ENCODE results near the gene ADAMTS16. TPM values are rescaled to one million over a fixed set of nuclear protein-coding genes. Genes with fewer than 3 reads are reported as not detected.

Gene ADAMTS16
- total and polyA plus RNA-seq, 2 experiments from 2014 or later, result 0.11 TPM

DNA sequence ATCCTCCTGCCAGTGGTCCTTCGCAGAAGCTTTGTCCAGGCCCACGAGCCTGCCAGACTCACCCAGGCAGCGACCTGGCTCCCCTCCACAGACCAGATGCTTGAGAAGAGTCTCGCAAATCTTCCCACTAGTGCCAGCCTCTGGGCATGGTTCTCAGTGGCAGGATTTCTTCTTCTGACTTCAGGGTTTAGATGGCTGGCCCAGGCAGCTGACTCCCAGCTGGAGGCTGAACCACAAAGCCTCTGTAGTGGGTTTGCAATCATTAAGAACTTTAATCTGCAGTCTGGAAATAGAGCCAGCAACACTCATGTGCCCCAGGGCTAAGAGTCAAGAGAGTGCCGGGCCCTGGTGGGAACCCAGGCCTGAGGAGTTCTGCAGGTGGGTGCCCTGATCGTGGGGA, 191.7 kb downstream of the ADAMTS16 start:
- in situ Hi-C loops (cut with MboI), result no loop called here
- WGBS, 2 experiments (ENCODE audit: low coverage in 1 of 2, low lambda C conversion rate in 2 of 2, missing lambda C conversion rate in 2 of 2), result 67 to 68% methylated on average over 6 of the region's 6 CpGs
- Histone ChIP-seq H3F3A (ENCODE audit: insufficient read depth) (peaks cover 21% of the 10 kb centered on the region), H3K4me1 (ENCODE audit: insufficient read depth) (peaks cover 16% of the 10 kb centered on the region), H3K4me3 (no peak overlapping the region), H4K20me1 (ENCODE audit: insufficient read depth) (no peaks in the 10 kb centered on the region), H3K79me2 (ENCODE audit: insufficient read depth) (no peaks in the 10 kb centered on the region), H3K36me3 (ENCODE audit: low read depth) (no peaks in the 10 kb centered on the region), H3K27ac (no peak overlapping the region), H3K9me3 (ENCODE audit: low read depth) (no peaks in the 10 kb centered on the region), H3K9me2 (ENCODE audit: insufficient read depth) (no peaks in the 10 kb centered on the region), H3K4me2 (ENCODE audit: unreplicated experiment) (no peak overlapping the region), H2AFZ (no peak overlapping the region), H3K9ac (no peak overlapping the region), H3K27me3 (replicated peaks; ENCODE audit: insufficient read depth) (peaks cover 16% of the 10 kb centered on the region; the same call in 1 of the 2 replicates)
- TF ChIP-seq EZH2phosphoT487 (IDR thresholded peaks at IDR 0.05; ENCODE audit: insufficient read depth, low read depth) (no peak), EZH2 (IDR thresholded peaks at IDR 0.05; ENCODE audit: insufficient read depth, poor library complexity, severe bottlenecking) (no peak)
- DNase-seq, result no peak

DNA sequence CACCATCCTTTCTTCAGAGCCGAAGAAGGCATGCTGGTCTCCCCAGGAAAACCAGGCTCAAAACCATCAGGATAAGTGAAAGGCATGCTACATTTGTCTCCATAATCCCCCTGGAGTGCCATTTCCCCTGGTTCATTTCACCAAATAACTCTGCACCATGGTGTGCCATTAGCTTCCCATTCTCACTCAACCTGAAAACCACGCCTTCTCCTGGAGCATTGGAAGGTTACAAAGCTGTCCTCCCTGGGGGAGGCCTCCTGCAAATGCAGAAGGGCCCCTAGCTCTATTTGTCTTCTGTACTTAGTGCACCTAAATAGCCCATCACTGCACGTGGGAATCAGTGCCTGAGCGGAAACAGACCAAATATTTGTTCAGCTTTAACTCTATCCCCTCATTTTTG, 192.2 kb downstream of the ADAMTS16 start:
- H3K27me3 ChIP-seq (replicated peaks; ENCODE audit: insufficient read depth), result peaks cover 16% of the 10 kb centered on the region; the same call in 1 of the 2 replicates
- no peaks in the 10 kb centered on the region for H4K20me1 ChIP-seq (ENCODE audit: insufficient read depth)
- no peaks in the 10 kb centered on the region for H3K9me2 ChIP-seq (ENCODE audit: insufficient read depth)
- no peak overlapping the region for H3K27ac ChIP-seq
- peaks cover 21% of the 10 kb centered on the region for H3F3A ChIP-seq (ENCODE audit: insufficient read depth)
- TF ChIP-seq EZH2 (IDR thresholded peaks at IDR 0.05; ENCODE audit: insufficient read depth, poor library complexity, severe bottlenecking), result no peak
- no peak for TF ChIP-seq EZH2phosphoT487 (IDR thresholded peaks at IDR 0.05; ENCODE audit: insufficient read depth, low read depth)
- peaks cover 16% of the 10 kb centered on the region for H3K4me1 ChIP-seq (ENCODE audit: insufficient read depth)
- no peaks in the 10 kb centered on the region for H3K9me3 ChIP-seq (ENCODE audit: low read depth)
- H3K4me2 ChIP-seq (ENCODE audit: unreplicated experiment), result no peak overlapping the region
- H3K79me2 ChIP-seq (ENCODE audit: insufficient read depth), result no peaks in the 10 kb centered on the region
- in situ Hi-C loops (cut with MboI), result no loop called here
- H3K36me3 ChIP-seq (ENCODE audit: low read depth), result no peaks in the 10 kb centered on the region
- 58 to 64% methylated on average over 4 of the region's 4 CpGs for WGBS, 2 experiments (ENCODE audit: low coverage in 1 of 2, low lambda C conversion rate in 2 of 2, missing lambda C conversion rate in 2 of 2)
- no peak overlapping the region for H3K4me3 ChIP-seq
- H3K9ac ChIP-seq, result no peak overlapping the region
- DNase-seq, result no peak
- no peak overlapping the region for H2AFZ ChIP-seq

DNA sequence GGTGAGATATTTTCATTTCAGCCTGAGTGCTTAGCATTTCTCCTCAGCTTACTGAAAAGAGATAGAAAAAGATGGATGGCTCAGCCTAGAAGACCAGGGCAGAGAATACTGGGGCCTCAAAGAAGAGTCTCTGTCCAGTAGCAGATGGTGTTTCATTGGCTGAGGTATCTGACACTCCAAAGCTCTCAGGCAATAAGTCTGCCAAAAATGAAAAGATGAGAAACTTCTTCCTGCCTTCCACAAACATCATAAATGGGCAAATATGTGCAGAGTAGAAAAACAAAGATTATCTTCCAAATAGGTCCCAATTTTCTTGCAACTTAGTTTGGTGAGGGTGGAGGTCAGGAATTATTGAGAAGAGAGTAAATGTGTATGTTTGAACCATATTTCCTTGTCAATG, 195.0 kb downstream of the ADAMTS16 start:
- 0 out of 2 replicates have a peak overlapping the region, but pooled peaks have one; percentile 30 for H3K27ac ChIP-seq
- no peak overlapping the region for H3K4me3 ChIP-seq
- peaks cover 11% of the 10 kb centered on the region; the same call in 1 of the 2 replicates for H3K27me3 ChIP-seq (replicated peaks; ENCODE audit: insufficient read depth)
- H4K20me1 ChIP-seq (ENCODE audit: insufficient read depth), result no peaks in the 10 kb centered on the region
- H2AFZ ChIP-seq, result no peak overlapping the region
- no peak for DNase-seq
- peaks cover 22% of the 10 kb centered on the region for H3K4me1 ChIP-seq (ENCODE audit: insufficient read depth)
- H3K79me2 ChIP-seq (ENCODE audit: insufficient read depth), result no peaks in the 10 kb centered on the region
- in situ Hi-C loops (cut with MboI), result no loop called here
- no peak overlapping the region for H3K9ac ChIP-seq
- no peaks in the 10 kb centered on the region for H3K36me3 ChIP-seq (ENCODE audit: low read depth)
- no peak for TF ChIP-seq EZH2phosphoT487 (IDR thresholded peaks at IDR 0.05; ENCODE audit: insufficient read depth, low read depth)
- no peaks in the 10 kb centered on the region for H3K9me3 ChIP-seq (ENCODE audit: low read depth)
- H3F3A ChIP-seq (ENCODE audit: insufficient read depth), result peaks cover 27% of the 10 kb centered on the region
- no peaks in the 10 kb centered on the region for H3K9me2 ChIP-seq (ENCODE audit: insufficient read depth)
- peak overlapping the region; percentile 59 for H3K4me2 ChIP-seq (ENCODE audit: unreplicated experiment)

DNA sequence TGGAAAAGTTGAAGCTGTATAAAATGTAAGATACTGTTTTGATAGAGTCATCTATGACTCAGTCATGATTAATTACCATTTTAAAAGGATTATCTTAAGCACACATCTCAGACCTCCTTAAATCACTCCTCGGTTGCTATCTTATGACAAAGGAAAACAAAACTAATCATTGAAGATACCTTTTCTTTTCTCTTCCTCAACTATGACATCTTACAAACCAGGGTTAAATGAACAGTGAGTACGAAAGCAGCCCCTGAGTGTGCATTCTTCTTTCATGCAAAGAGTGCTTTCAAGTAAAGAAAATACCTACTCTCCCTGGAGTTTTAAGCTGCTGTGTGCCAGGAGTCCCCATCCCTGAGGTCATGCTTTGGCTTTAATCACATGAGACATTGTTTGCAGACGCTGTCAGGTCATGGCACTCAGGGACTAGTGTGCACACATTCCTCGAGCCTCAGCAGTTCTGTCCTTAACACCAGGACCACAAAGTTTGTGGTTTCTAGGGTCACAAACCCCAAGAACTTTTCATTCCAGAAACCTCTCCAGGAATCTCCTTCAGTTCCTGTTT, 195.7 kb downstream of the ADAMTS16 start:
- no peaks in the 10 kb centered on the region for H4K20me1 ChIP-seq (ENCODE audit: insufficient read depth)
- no peak overlapping the region for H3K9ac ChIP-seq
- H3K79me2 ChIP-seq (ENCODE audit: insufficient read depth), result no peaks in the 10 kb centered on the region
- peaks cover 8% of the 10 kb centered on the region; the same call in 1 of the 2 replicates for H3K27me3 ChIP-seq (replicated peaks; ENCODE audit: insufficient read depth)
- H3K4me1 ChIP-seq (ENCODE audit: insufficient read depth), result peaks cover 27% of the 10 kb centered on the region
- H3K9me3 ChIP-seq (ENCODE audit: low read depth), result no peaks in the 10 kb centered on the region
- no peaks in the 10 kb centered on the region for H3K9me2 ChIP-seq (ENCODE audit: insufficient read depth)
- H3K36me3 ChIP-seq (ENCODE audit: low read depth), result no peaks in the 10 kb centered on the region
- H2AFZ ChIP-seq, result no peak overlapping the region
- 3 to 5% methylated on average over 4 of the region's 4 CpGs for WGBS, 2 experiments (ENCODE audit: low coverage in 1 of 2, low lambda C conversion rate in 2 of 2, missing lambda C conversion rate in 2 of 2)
- H3K4me2 ChIP-seq (ENCODE audit: unreplicated experiment), result peak overlapping the region; percentile 59
- peak overlapping the region; percentile 30 for H3K27ac ChIP-seq
- peak; percentile 59 for DNase-seq
- no peak for TF ChIP-seq EZH2 (IDR thresholded peaks at IDR 0.05; ENCODE audit: insufficient read depth, poor library complexity, severe bottlenecking)
- no peak for TF ChIP-seq EZH2phosphoT487 (IDR thresholded peaks at IDR 0.05; ENCODE audit: insufficient read depth, low read depth)
- peak overlapping the region; percentile 17 for H3K4me3 ChIP-seq
- in situ Hi-C loops (cut with MboI), result no loop called here
- H3F3A ChIP-seq (ENCODE audit: insufficient read depth), result peaks cover 28% of the 10 kb centered on the region

DNA sequence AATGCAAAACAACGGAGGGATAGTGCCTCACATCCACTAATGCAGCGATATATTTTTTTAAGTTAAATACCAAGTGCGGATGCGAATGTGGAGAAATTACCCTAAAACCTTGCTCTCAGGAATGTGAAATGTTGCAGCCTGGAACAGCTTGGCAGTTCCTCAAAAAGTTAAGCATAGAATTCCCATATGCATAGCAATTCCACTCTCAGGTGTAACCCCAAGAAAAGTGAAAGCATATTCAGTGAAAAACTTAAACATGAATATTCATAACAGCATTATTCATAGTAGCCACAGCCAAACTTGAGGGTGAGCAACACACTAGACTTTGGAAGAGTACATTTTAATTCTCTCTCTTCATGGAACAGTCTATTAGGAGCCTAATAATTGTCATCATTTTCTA, 199.1 kb downstream of the ADAMTS16 start:
- no peak overlapping the region for H3K4me2 ChIP-seq (ENCODE audit: unreplicated experiment)
- peaks cover 48% of the 10 kb centered on the region for H3K4me1 ChIP-seq (ENCODE audit: insufficient read depth)
- H3K27ac ChIP-seq, result no peak overlapping the region
- in situ Hi-C loops (cut with MboI), result no loop called here
- H3K9me3 ChIP-seq (ENCODE audit: low read depth), result no peaks in the 10 kb centered on the region
- H3F3A ChIP-seq (ENCODE audit: insufficient read depth), result peaks cover 43% of the 10 kb centered on the region
- H3K79me2 ChIP-seq (ENCODE audit: insufficient read depth), result no peaks in the 10 kb centered on the region
- 89 to 94% methylated on average over 4 of the region's 4 CpGs for WGBS, 2 experiments (ENCODE audit: low coverage in 1 of 2, low lambda C conversion rate in 2 of 2, missing lambda C conversion rate in 2 of 2)
- TF ChIP-seq EZH2 (IDR thresholded peaks at IDR 0.05; ENCODE audit: insufficient read depth, poor library complexity, severe bottlenecking), result no peak
- no peak for TF ChIP-seq EZH2phosphoT487 (IDR thresholded peaks at IDR 0.05; ENCODE audit: insufficient read depth, low read depth)
- no peaks in the 10 kb centered on the region for H4K20me1 ChIP-seq (ENCODE audit: insufficient read depth)
- no peaks in the 10 kb centered on the region for H3K36me3 ChIP-seq (ENCODE audit: low read depth)
- H3K9me2 ChIP-seq (ENCODE audit: insufficient read depth), result no peaks in the 10 kb centered on the region
- no peaks in the 10 kb centered on the region for H3K27me3 ChIP-seq (replicated peaks; ENCODE audit: insufficient read depth)
- H3K9ac ChIP-seq, result no peak overlapping the region
- H3K4me3 ChIP-seq, result no peak overlapping the region
- no peak for DNase-seq
- no peak overlapping the region for H2AFZ ChIP-seq
